ENCODE measurements around the gene EPHX1. TPM values are rescaled to one million over a fixed set of nuclear protein-coding genes. Genes with fewer than 3 reads are reported as not detected.
"Not testable (repeated sequence)": the region's sequence is repeated elsewhere in the genome, so short reads cannot be mapped to it uniquely, and the experiment has no call there.

Gene EPHX1
- 15.4 and 15.8 TPM in 2 replicates for total RNA-seq
- long read RNA-seq: 0 reads

GRCh38 chr1:225809842-225810578, at the start of gene EPHX1:
Gene EPHX1, plus strand, starts transcription at chr1:225810124. Its CDS starts 18,606 bp downstream, at chr1:225828730.
- peaks cover 8% of the 10 kb centered on the region for H3K27me3 Mint-ChIP-seq (ENCODE audit: low read depth)
- no peaks in the 10 kb centered on the region for H3K36me3 Mint-ChIP-seq (ENCODE audit: low read depth)
- peaks cover 31% of the 10 kb centered on the region for H3K4me1 Mint-ChIP-seq
- DNase-seq (ENCODE audit: low read depth, low spot score): peak; percentile 82
- H3K4me3 Mint-ChIP-seq: peak within 1 kb of the TSS; percentile 92
- peak within 1 kb of the TSS; percentile 84 for H3K27ac Mint-ChIP-seq (ENCODE audit: unreplicated experiment)
- TF ChIP-seq CTCF (conservative IDR thresholded peaks at IDR 0.05): peak; percentile 50
- H3K9me3 Mint-ChIP-seq: no peaks in the 10 kb centered on the region

GRCh38 chr1:225760531-225760930, 49.4 kb upstream of the EPHX1 start:
- Mint-ChIP-seq H3K4me3 (no peak overlapping the region), H3K4me1 (peaks cover 20% of the 10 kb centered on the region), H3K36me3 (ENCODE audit: low read depth) (no peaks in the 10 kb centered on the region), H3K9me3 (no peaks in the 10 kb centered on the region), H3K27ac (ENCODE audit: unreplicated experiment) (no peak overlapping the region), H3K27me3 (ENCODE audit: low read depth) (no peaks in the 10 kb centered on the region)
- no peak for DNase-seq (ENCODE audit: low read depth, low spot score)
- TF ChIP-seq CTCF (conservative IDR thresholded peaks at IDR 0.05): no peak

- peaks cover 14% of the 10 kb centered on the region for H3K4me1 Mint-ChIP-seq
- H3K27ac Mint-ChIP-seq (ENCODE audit: unreplicated experiment); H3K9me3 Mint-ChIP-seq; DNase-seq (ENCODE audit: low read depth, low spot score); H3K27me3 Mint-ChIP-seq (ENCODE audit: low read depth); H3K36me3 Mint-ChIP-seq (ENCODE audit: low read depth); H3K4me3 Mint-ChIP-seq: not testable (repeated sequence)
Observed at GRCh38 chr1:225761395-225761794, 48.5 kb upstream of the EPHX1 start.

GRCh38 chr1:225762002-225762441, 47.9 kb upstream of the EPHX1 start:
- H3K9me3 Mint-ChIP-seq: no peaks in the 10 kb centered on the region
- no peak for TF ChIP-seq CTCF (conservative IDR thresholded peaks at IDR 0.05)
- no peak overlapping the region for H3K4me3 Mint-ChIP-seq
- H3K36me3 Mint-ChIP-seq (ENCODE audit: low read depth): no peaks in the 10 kb centered on the region
- no peaks in the 10 kb centered on the region for H3K27me3 Mint-ChIP-seq (ENCODE audit: low read depth)
- DNase-seq (ENCODE audit: low read depth, low spot score): no peak
- peak overlapping the region; percentile 78 for H3K27ac Mint-ChIP-seq (ENCODE audit: unreplicated experiment)
- peaks cover 17% of the 10 kb centered on the region for H3K4me1 Mint-ChIP-seq

GRCh38 chr1:225762444-225762843, 47.5 kb upstream of the EPHX1 start:
- Mint-ChIP-seq H3K9me3 (no peaks in the 10 kb centered on the region), H3K27ac (ENCODE audit: unreplicated experiment) (peak overlapping the region; percentile 78), H3K4me1 (peaks cover 22% of the 10 kb centered on the region), H3K27me3 (ENCODE audit: low read depth) (no peaks in the 10 kb centered on the region), H3K4me3 (no peak overlapping the region), H3K36me3 (ENCODE audit: low read depth) (no peaks in the 10 kb centered on the region)
- TF ChIP-seq CTCF (conservative IDR thresholded peaks at IDR 0.05): no peak
- no peak for DNase-seq (ENCODE audit: low read depth, low spot score)

Data from neural crest cell (in vitro differentiated cells).